ENCODE data around the gene C3orf52. TPM values are rescaled to one million over a fixed set of nuclear protein-coding genes. Genes with fewer than 3 reads are reported as not detected.

C3orf52 gene
- total RNA-seq, 1 experiment from 2014 or later: 12.6 TPM

- H3K27ac ChIP-seq (ENCODE audit: low read length): peak overlapping the region; percentile 45
- no peak overlapping the region for H3K4me3 ChIP-seq (ENCODE audit: low read depth in 2 of 2, low read length in 2 of 2)
- H3K36me3 ChIP-seq (ENCODE audit: control insufficient read depth, insufficient read depth, low read length): no peaks in the 10 kb centered on the region
- intact Hi-C loops (cut with micrococcal nuclease; ENCODE audit: unreplicated experiment): no loop called here
- DNase-seq (ENCODE audit: low read depth, low spot score) (no peak), ATAC-seq (no peak)
- TF ChIP-seq TCF7L2 (IDR thresholded peaks at IDR 0.05; ENCODE audit: low read depth, low read length) (peak; percentile 82), SIN3A (IDR thresholded peaks at IDR 0.05; ENCODE audit: borderline replicate concordance, insufficient read depth, low read depth, low read length) (no peak), CTCF (IDR thresholded peaks at IDR 0.05) (no peak), POLR2AphosphoS5 (IDR thresholded peaks at IDR 0.05; ENCODE audit: low read depth, low read length) (no peak)
- ChIA-PET CTCF (interaction anchor here (0.6 kb wide), 2 partner anchors 375 to 886 kb away, joined by 4 to 7 read pairs; no protein-coding TSS in a partner anchor), POLR2A (interaction anchor here (0.6 kb wide), 2 partner anchors 19 to 676 kb away, joined by 7 to 17 read pairs; no protein-coding TSS in a partner anchor)
- no peaks in the 10 kb centered on the region for H3K9me3 ChIP-seq (ENCODE audit: control insufficient read depth, insufficient read depth, low read depth, low read length)
- peaks cover 55% of the 10 kb centered on the region for H3K4me1 ChIP-seq (ENCODE audit: control insufficient read depth, insufficient read depth, low read length)
- in situ Hi-C loops (cut with HindIII; ENCODE audit: low pct_unique_long_range_greater_than_20kb, low sequenced_read_pairs): no loop called here
- H3K27me3 ChIP-seq (ENCODE audit: control insufficient read depth, insufficient read depth, low read length): no peaks in the 10 kb centered on the region
- no TSS peak for BruUV-seq (replicated peaks)
Observed at GRCh38 chr3:112089956-112090886, 4.0 kb downstream of the C3orf52 start.

DNA sequence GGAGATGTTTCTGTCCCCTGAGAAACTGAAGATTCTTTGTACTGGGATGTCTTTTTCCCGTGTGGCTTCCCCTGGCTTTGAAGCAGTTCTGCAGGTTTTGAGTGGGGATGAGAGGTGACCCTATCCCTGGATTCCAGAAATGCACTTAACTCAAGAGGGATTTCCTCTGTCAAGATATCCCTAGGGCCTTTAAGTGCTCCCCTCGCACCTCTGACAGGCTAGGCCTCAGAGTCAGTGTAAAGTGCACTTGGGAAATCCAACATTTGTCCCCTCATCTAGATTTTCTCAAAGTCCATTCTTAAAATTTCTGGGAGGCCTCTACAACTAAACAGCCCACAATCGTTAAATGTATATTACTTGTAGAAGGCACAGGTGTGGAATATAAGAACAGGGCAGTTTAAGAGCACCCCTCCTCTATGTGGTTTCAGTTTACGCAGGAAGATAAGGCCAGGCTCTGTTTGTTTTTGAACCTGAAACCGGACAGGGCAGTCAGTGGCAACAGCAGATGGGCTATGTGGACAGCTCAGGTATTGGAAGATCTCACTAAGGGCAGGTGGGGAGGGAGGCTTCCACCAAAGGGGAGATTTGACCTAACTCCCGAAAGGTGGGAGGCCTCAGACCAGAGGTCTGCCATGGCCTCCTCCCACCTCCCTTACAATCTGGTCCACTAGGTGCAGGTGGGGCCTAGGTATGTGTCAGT, 4.8 kb downstream of the C3orf52 start:
- BruUV-seq (replicated peaks): no TSS peak
- ATAC-seq: no peak

DNA sequence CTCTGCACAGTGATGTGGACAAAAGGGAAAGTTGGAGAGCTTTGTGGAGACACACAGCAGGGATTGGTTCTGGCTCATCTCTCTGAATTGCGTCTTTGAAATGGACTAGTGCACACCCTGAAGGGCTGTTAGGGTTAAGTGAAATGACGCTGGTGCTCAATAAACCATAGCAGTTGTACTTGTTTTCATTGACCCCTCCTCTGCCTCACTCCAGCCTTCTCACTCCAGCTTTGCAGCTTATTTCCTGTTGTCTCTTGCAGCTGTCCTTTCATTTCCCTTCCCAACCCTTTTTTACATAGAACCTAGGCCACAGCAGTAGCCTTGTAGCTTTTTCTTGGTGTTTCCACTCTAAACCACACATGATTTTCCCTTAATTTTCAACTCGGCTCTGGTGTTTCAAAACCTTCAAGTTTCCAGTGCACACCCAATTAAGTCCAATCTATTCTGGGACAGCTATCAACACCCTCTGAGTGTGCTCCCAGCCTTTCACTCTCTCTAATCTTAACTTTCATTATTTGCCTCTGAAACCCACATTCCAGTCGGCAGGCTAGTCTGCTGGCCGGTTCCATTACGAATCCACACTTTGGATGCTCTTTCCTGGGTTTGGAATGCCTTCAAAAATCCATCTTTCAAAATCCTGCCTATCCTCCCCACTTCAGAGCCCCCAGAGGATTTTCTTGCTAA, 6.4 kb downstream of the C3orf52 start:
- intact Hi-C loops (cut with micrococcal nuclease; ENCODE audit: unreplicated experiment): no loop called here
- POLR2A ChIA-PET: no interaction called here

More for the DNA sequence above, 4.8 kb downstream of the C3orf52 start:
- Histone ChIP-seq H3K27me3 (ENCODE audit: control insufficient read depth, insufficient read depth, low read length) (no peaks in the 10 kb centered on the region), H3K27ac (ENCODE audit: low read length) (peak overlapping the region; percentile 45), H3K36me3 (ENCODE audit: control insufficient read depth, insufficient read depth, low read length) (no peaks in the 10 kb centered on the region), H3K4me1 (ENCODE audit: control insufficient read depth, insufficient read depth, low read length) (peaks cover 56% of the 10 kb centered on the region), H3K4me3 (ENCODE audit: low read depth in 2 of 2, low read length in 2 of 2) (no peak overlapping the region), H3K9me3 (ENCODE audit: control insufficient read depth, insufficient read depth, low read depth, low read length) (no peaks in the 10 kb centered on the region)
- no peak for DNase-seq (ENCODE audit: low read depth, low spot score)
- in situ Hi-C loops (cut with HindIII; ENCODE audit: low pct_unique_long_range_greater_than_20kb, low sequenced_read_pairs) (no loop called here), intact Hi-C loops (cut with micrococcal nuclease; ENCODE audit: unreplicated experiment) (no loop called here)
- CTCF ChIA-PET: no interaction called here
- POLR2A ChIA-PET: no interaction called here
- TF ChIP-seq POLR2AphosphoS5 (IDR thresholded peaks at IDR 0.05; ENCODE audit: low read depth, low read length) (no peak), TCF7L2 (IDR thresholded peaks at IDR 0.05; ENCODE audit: low read depth, low read length) (peak; percentile 31; the same call in 1 of the 2 replicates)

More for the DNA sequence above, 6.4 kb downstream of the C3orf52 start:
- no TSS peak for BruUV-seq (replicated peaks)
- Histone ChIP-seq H3K36me3 (ENCODE audit: control insufficient read depth, insufficient read depth, low read length) (no peaks in the 10 kb centered on the region), H3K4me1 (ENCODE audit: control insufficient read depth, insufficient read depth, low read length) (peaks cover 67% of the 10 kb centered on the region), H3K9me3 (ENCODE audit: control insufficient read depth, insufficient read depth, low read depth, low read length) (no peaks in the 10 kb centered on the region), H3K27me3 (ENCODE audit: control insufficient read depth, insufficient read depth, low read length) (no peaks in the 10 kb centered on the region), H3K27ac (ENCODE audit: low read length) (peak overlapping the region; percentile 64), H3K4me3 (ENCODE audit: low read depth in 2 of 2, low read length in 2 of 2) (peak overlapping the region in 1 of 2 experiments; percentile 19; a peak in 1 of 4 replicates)
- no peak for TF ChIP-seq SIN3A (IDR thresholded peaks at IDR 0.05; ENCODE audit: borderline replicate concordance, insufficient read depth, low read depth, low read length)
- TF ChIP-seq CTCF (IDR thresholded peaks at IDR 0.05): no peak
- no peak for DNase-seq (ENCODE audit: low read depth, low spot score)
- ATAC-seq: peak; percentile 20; the same call in 1 of the 2 replicates
- in situ Hi-C loops (cut with HindIII; ENCODE audit: low pct_unique_long_range_greater_than_20kb, low sequenced_read_pairs): no loop called here
- CTCF ChIA-PET: no interaction called here

Data from Panc1 (cell line).